GM13977 (cell line): ENCODE data around the gene TMEM38B.
A peak's percentile ranks its signal among the peaks of the same experiment; 100 is the strongest.

Experiments
- DNase-seq: peaks from one replicate; pipeline ENCODE4 v3.0.0; 2012; ENCODE audit warnings: low spot score
- CTCF ChIP-seq: IDR thresholded peaks from 2 replicates; pipeline ENCODE4 v1.5.1; 2012; ENCODE audit warnings: mild to moderate bottlenecking, control low read depth; ENCODE audit not compliant: insufficient read depth; ENCODE audit errors: extremely low read depth, missing control alignments
- in situ Hi-C: fragments of 300-500 bp; cut with MboI; formaldehyde crosslinking; loops from one replicate; pipeline ENCODE4 v1.12.0; 2022; ENCODE audit warnings: low sequenced_read_pairs, low pct_unique_long_range_greater_than_20kb, mixed read lengths, inconsistent platforms; ENCODE audit not compliant: unreplicated experiment

Gene TMEM38B

DNA sequence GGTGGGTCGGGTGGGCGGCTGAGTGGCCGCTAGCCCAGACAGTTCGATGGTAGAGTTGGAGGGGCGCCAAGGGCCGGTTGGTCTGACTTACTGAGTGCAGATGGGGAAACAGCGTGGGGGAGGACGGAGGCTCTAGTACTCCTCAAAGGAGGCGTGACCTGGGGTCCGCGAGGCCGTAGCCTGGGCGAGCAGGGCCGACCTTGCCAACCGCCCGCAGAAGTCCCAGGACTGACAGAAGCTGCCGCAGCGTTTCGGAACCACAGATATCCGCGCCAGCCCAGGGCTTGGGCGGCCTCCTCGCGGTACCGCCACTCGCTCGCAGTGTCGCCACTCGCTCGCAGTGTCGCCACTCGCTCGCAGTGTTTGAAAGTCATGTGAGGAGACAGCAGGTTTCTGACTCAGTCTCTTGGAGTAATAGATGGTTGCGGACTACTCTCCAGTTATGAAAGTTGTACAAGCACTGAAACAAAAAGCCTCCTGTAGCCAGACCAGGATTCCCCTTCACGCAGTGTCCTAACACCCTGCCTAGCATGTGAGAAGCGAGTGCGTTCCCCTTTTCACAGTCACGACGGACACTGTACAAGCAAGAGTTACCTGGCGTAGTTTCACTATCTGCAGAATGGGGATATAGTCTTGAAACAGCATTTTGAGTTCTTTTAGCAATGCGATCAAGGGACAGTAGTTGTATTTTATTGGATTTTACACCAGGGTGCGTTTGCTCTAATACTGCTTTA, 674 bp downstream of the TMEM38B start:
- TF ChIP-seq CTCF, result no peak
- in situ Hi-C loops, result no loop called here
- peak; percentile 66 for DNase-seq

- TF ChIP-seq CTCF, result no peak
- in situ Hi-C loops, result no loop called here
- no peak for DNase-seq
Measured at GRCh38 chr9:105696219-105696793, 2.0 kb downstream of the TMEM38B start.

GRCh38 chr9:105697871-105698270, 3.5 kb downstream of the TMEM38B start:
- no peak for TF ChIP-seq CTCF
- DNase-seq, result no peak
- in situ Hi-C loops, result no loop called here

- in situ Hi-C loops, result no loop called here
- TF ChIP-seq CTCF, result no peak
- DNase-seq, result no peak
Measured at GRCh38 chr9:105698348-105698870, 4.1 kb downstream of the TMEM38B start.

GRCh38 chr9:105700668-105701067, 6.3 kb downstream of the TMEM38B start:
- in situ Hi-C loops, result loop anchor here (25.0 kb wide), 1 partner anchor 263 kb away; the partner anchor contains the start of gene FSD1L
- no peak for TF ChIP-seq CTCF
- DNase-seq, result no peak

DNA sequence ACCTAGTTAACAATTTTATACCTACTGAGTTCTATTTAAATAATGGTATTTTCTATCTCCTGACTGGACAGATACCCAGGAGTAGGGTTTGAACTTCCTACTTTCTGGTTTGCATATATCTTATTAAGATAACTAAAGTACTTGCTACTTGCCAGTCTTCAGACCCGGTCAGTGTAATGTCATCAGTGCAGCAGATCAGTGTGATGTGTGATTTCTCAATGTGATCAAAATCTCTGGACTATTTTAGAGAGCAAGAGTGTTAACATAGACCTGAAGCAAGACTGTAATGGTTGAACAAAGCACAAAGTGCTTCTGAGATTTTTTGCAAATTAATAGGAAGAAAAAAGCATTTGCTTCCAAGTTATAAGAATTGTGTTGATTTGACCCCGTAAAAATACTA, 6.8 kb downstream of the TMEM38B start:
- in situ Hi-C loops, result loop anchor here (25.0 kb wide), 1 partner anchor 264 kb away; the partner anchor contains the start of gene FSD1L
- TF ChIP-seq CTCF, result no peak
- no peak for DNase-seq
